Fibroblast of skin of scalp (primary cell): ENCODE results near the gene VAX1. TPM values are rescaled to one million over a fixed set of nuclear protein-coding genes. Genes with fewer than 3 reads are reported as not detected.
"Not testable (repeated sequence)": the region's sequence is repeated elsewhere in the genome, so short reads cannot be mapped to it uniquely, and the experiment has no call there.

Experiments used
- DNase-seq: peaks from one replicate; pipeline ENCODE4 v3.0.0-alpha.2; 2013
- polyA plus RNA-seq, 2 experiments: library from polyadenylated mRNA; unstranded; fragments of 120-200 nt; gene quantifications; one replicate each; pipeline ENCODE4 v1.2.1, GENCODE V29; 2013; ENCODE audit not compliant: insufficient read length in 2 of 2

The VAX1 gene, protein sequence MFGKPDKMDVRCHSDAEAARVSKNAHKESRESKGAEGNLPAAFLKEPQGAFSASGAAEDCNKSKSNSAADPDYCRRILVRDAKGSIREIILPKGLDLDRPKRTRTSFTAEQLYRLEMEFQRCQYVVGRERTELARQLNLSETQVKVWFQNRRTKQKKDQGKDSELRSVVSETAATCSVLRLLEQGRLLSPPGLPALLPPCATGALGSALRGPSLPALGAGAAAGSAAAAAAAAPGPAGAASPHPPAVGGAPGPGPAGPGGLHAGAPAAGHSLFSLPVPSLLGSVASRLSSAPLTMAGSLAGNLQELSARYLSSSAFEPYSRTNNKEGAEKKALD
- not detected for polyA plus RNA-seq (2013, experiment 1 of 2; ENCODE audit: insufficient read length)
- not detected for polyA plus RNA-seq (2013, experiment 2 of 2; ENCODE audit: insufficient read length)

DNA sequence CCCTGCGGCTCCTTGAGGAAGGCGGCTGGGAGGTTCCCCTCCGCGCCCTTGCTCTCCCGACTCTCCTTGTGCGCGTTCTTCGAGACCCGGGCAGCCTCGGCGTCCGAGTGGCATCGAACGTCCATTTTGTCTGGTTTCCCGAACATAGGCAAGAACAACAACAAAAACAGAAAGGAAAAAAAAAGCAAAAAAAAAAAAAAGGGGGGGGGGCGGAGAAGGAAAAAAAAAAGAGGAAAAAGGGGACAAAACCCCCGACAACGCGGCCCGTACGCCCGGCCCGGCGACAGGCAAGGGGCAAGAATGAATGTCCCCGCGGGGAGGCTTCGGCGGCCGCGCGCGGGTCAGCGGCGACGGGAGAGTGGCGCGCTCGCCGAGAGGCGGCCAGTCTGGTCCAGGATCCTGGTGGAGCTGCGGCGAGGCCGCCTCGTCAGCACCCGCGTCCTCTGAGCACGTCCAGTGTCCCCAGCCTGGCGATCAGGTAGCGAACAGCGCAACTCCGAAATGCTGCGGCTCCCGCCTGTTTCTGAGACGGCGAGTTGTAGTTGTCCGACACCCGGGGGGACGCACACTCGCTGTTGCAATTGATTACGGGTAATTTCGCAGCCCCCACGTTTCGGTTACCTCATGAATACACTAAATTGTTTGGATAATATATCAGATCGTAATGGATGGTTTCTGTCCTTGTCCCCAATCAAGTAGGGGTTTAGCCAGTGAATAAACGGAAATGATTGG, at the start of gene VAX1:
TSS of gene VAX1 (minus strand) at position 360 of the 732 bp plus-strand sequence. CDS start at position 146, 214 bp downstream.
- no peak for DNase-seq

DNA sequence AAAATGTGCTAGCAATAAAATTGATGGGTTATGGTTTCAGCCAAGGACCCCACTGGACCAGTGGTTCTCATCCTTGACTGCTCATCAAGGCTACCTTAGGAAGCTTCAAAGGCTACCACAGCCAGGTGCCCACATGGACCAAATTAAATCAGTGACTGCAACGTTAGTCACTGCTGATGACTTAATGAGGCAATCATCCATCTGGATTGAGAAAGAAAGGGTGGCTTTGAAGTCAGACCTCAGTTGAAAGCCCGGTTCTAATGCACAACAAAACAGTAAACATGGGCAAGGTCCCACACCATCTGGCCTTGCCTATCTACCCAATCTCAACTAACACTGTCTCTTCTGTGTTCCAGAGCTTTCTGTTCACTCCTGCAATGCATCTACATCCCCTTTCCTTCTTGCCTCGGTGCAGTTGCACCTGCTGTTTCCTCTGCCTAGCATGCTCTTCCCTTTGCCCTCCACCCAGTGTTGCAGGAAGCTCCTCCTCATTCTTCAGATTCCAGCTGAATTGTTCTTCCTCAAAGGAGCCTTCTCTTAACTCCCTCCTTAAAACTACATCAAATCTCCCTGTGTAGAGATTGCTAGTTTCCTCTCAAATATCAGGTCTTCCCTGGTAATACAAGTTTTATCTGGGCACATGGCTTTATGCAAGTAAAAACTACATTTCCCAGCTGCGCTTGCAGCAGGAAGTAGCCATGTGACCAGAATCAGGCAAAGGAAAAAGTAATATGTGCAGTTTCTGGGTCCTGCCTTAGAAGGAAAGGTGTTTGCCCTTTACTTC, 49.0 kb upstream of the VAX1 start:
- no peak for DNase-seq

DNA sequence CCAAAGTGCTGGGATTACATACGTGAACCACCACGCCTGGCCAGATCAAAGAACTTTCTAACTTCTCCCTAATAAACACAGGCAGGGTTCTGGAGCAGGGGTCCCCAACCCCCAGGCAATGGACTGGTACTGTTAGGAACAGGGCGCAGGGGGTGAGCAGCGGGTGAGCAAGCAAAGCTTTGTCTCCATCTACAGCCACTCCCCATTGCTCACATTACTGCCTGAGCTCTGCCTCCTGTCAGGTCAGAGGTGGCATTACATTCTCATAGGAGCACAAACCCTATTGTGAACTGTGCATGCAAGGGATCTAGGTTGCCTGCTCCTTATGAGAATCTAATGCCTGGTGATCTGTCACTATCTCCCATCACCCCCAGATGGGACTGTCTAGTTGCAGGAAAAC, 47.7 kb upstream of the VAX1 start:
- DNase-seq: not testable (repeated sequence)

DNA sequence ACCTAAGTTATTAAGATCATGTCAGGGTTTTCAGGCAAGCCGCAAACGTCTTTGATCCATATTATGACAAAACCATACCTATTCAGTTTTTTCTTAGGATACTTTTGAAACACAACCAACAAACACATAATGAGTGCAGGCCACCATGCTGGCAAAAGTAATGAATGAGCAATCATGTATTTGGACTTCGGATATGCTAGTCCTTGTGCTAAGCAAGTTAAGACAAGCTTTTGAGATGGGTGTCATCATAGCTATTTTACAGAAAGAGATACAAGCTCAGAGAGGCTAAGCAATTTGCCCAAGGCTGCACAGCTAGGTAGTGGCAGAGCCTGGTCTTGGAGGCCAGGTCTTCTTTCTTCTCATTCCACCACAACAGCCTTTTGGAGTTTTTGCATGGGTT, 46.8 kb upstream of the VAX1 start:
- no peak for DNase-seq

DNA sequence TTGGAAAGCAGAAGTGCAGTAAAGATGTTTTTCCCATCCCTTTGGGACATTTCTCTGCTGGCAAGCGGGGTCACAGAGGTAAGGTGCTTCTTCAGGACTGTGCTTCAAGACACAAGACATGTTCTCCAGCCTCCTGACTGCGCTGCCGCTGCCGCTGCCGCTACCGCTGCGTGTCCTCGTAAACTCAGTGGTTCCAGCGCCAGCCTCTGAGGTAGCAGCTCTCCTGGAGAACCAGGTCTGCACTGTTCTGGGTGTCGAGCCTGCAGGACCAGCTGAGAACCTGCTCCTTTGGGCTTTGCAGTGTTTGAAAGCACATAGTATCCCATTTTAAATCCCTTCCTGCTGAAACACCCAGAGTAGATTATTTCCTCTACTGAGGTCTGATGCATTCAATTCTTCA, 46.2 kb upstream of the VAX1 start:
- DNase-seq: no peak

DNA sequence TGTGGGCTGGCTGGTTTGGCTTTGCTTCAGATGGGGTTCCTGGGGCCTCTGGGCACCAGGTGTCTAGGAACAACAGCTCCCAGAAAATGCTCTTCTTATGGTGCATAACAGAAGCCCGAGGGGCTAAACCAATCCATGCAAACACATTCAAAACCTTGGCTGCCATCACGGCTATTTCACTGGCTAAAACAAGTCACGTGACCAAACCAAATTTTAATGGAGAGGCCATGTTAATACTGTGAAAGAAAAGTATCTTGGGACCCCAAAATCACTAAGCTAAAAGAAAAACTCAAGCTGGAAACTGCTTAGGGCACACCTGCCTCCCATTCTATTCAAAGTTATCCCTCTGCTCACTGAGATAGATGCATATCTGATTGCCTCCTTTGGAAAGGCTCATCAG, 40.1 kb upstream of the VAX1 start:
- no peak for DNase-seq

DNA sequence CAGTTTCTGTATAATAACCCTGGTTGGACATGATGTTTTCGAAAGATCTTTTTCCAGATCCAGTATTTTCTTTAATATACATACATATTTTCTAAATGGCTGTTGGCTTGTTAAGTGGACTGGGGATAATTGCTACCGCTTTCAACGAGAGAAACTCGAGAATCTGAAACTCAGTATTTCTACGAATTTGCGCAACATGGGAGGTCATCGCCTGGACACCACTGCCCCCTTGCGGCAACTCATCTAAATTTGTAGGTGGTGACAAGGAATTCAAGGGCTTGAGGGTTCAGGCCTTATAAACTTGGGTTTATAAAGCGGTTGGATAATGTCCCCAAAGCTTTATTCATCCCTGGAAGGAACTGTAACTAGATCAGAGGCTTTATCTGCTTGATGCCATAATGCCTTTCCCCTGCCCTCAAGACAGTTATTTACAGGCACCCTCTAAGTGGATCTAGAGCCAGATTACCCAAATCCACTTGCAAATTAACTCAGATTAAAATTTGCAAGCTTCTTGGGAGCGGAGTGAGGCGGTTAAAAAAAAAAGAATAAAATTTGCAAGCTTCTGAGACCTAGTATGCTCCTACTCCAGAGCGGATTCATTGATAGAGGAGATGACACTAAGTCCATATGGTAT, 37.9 kb upstream of the VAX1 start:
- peak; percentile 65 for DNase-seq

DNA sequence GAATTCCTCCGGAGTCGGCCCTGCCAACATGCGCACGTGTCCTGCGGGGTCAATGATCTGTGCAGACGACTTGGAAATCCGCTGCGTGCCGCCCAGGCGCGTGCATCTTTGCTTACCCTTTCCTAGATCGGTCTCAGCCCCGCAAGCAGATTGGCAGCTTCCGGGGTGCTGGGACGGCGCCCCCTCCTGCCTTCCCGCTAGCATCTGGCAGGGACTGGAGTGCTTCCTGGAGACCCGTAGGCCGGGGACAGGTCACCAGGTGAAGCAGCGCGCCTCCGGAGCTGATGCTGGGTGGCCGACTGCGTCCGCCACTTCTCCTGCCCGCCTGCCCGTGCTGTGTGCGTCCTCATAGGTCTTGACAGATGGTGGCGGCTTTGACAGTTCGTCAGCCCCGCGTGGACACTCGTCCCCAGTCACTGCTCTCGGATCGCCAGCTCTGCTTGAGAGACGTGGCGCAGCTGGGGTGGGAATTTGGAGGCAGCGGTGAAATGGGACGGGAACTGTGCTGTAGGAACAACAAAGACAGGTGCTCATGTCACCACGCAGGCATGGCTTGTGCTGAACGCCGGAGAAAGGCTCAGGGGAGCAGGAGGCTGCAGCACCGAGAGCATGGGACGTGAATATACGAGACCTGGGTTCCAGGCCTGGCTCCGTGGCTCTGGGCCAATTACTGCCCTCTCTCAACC, 37.3 kb upstream of the VAX1 start:
- DNase-seq: no peak

DNA sequence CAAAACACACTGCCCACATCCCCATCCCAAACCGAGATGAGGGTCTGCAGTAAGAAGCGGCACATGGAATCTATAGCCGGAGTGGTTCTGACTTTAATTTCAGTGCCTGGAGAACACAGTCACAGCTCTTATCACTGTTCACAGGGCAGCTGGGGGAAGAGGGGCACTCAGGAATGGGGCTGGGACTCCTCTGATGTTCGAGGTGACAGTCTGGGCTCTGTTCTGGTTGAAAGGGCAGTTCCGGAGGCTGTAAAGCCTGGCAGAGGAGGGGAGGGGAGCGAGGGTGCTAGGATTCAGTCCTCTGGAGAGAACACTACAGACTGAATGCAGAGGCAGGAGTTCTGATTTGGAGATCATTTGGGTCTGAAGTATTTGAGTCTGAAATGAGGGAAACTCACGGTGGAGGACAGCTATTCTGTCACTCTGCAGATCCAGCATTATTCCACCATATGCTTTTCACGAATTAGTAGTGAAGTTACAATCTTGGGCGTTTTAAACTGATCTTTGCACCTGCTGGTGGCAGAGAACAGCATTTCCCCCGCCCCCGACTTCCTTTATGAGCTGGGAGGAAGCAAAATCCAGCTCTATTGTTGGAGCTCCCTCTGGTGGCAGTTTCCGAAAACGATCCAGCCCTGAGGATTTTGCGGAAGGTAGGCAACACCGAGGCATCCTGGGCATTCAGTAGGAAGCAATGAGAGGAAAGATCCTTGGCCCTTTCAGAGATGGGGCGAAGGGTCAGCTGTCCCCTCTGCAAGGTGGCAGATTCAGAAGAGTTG, 36.6 kb upstream of the VAX1 start:
- DNase-seq: peak; percentile 70

DNA sequence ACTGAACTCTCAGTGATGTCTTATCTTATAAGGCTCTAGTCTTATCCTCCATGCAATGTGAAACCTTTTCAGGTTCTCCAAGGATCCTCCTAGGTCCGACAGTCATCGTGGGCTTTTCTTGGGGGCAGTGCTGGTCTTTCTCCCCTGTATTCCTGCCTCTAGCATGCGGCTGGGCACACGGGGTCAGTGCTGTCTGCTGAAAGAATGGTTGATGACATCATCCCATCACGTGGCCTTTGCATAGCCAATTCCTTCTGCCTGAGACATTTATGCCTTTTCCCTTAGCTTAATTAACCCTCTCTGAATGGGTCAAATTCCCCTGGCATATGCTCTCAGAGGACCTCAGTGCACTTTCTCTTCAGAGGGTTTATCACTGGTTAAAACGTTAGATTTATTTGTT, 32.2 kb upstream of the VAX1 start:
- DNase-seq: no peak

DNA sequence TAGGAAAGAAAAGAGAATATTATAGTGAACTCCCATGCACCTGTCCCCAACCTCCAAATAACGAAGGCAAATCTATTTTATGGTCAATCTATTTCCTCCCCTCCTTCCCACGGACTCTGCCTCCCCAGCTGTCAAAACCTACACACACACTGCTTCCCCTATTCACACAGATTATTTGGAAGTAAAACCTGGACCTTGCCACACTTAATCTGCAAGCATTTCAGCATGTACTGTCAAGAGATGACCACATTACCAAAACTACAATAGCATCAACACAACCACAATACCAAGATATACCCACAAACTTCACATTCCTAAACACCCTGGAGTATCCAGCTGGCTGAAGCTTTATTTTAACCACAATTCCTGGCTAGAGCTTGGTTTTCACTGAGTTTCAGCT, 31.4 kb upstream of the VAX1 start:
- peak; percentile 21 for DNase-seq

DNA sequence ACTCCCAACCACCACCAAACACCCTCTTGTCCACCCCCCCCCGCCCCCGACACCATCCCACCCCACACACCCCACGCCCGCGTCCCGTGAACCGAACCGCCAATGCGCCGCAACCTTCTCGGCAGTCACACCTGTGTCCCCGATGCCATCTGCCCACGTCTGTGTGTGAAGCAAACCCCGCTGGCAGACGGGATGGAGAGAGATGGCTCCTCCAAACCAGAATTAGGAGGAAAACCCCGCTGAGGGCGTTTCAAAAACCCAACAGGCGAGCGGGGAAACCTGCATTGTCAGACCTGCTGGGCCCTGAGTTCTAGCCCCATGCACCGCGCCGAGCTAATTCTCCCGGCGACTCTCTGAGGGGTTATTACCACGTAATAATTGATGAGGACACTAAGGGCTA, 30.7 kb upstream of the VAX1 start:
- DNase-seq: no peak

DNA sequence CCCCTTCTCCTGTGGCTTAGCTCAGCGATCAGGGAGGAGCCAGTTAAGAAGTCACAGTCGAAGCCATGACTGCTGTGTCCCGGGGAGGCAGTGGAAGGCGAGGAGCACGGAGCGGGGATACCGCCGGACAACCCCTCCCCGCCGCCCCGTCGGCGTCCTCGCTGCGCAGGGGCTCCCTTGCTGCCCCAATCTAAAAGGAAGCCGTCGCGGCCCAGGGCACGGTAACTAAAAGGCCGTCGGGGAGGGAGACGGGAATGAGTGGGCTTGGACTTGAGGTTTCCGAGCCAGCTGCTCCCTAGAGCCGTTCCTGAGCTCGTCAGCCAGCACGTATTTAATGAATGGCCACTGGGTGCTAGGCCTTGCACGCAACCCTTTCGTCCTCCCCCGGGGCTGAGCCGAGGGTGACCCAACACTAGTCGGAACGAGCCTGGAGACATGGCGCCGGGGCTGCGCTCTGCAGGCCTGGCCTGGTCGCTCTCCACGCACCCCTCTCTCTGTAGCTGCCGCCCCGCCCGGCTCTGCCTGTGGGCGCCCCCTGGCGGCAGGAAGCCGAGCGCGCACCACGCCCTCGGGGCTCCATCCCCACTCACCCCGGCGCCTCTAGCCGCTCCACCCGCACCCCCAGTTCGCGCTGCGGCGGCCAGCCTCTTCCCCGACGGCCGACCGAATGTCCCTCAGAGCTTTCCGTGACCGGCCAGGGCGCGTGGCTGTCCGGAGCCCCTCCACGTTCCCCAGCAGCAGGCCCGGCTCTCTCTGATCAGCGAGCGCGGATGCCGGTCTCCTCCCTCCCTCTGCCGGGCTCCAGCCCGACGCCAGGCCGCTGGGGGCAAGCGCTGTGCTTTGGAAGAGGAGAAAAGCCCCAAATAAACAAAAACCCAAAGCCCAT, 30.0 kb upstream of the VAX1 start:
- peak; percentile 38 for DNase-seq

DNA sequence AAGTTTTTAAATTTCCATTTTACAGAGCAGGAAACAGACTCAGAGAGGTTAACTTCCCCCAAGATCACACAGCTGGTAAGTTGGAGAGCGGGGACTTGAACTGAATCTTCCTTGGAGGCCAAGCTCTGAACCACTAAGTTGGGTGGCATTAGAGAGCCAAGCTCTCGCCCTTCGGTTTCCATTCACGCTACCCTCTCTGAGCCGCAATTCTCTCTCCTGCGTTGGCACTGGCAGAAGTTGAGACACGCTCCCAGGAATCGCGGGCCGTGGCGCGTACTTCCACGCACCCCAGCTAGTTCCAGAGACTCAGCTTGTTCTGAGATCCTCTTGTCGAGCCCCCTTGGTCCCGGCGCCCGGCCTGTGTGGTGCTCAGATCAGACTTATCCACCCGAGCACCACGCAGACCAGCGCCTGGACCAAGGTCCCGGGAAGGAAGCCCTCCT, 29.3 kb upstream of the VAX1 start:
- DNase-seq: no peak

DNA sequence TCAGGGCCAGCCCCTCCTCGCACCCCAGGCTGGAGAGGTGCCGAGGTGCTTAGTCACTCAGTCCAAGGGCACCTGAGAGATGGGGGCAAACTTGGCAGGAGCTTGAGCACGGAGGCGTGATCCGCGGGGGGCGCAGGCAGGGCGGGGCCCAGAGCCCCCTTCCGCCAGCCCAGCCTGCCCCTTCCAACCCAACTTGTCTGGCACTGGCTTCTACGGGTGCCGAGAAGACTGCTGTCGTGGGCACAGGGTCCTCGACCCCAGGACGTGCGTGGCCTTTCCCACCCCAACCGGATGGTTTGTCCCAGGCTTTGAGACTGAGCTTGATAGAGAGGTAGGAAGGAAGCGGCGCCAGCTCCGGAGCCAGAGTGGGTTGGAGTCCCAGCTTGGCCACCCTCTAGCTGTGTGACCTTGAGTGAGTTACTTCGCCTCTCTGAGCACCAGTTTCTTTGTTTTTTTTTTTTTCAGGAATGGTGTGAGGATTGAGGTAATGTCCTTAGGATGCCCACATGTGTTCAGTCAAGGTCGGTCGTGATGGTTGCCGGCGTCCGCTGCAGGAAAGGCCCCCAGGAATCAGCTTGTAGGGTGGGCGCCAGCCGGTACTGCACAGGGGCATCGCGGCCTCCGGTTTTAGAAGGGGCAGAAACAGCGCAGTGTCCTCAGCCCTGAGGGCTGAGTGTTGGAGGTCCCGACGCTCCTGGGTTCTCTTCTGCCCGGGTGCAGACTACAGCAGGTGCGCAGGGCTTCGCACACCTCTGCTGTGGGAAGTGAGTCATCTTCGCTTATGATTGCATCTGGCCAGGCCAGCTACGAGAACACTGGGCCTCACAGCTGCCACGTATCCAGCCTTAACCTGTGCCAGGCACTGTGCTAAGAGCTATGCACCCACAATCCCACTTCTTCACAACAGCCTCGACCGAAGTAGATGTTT, 28.6 kb upstream of the VAX1 start:
- DNase-seq: no peak

DNA sequence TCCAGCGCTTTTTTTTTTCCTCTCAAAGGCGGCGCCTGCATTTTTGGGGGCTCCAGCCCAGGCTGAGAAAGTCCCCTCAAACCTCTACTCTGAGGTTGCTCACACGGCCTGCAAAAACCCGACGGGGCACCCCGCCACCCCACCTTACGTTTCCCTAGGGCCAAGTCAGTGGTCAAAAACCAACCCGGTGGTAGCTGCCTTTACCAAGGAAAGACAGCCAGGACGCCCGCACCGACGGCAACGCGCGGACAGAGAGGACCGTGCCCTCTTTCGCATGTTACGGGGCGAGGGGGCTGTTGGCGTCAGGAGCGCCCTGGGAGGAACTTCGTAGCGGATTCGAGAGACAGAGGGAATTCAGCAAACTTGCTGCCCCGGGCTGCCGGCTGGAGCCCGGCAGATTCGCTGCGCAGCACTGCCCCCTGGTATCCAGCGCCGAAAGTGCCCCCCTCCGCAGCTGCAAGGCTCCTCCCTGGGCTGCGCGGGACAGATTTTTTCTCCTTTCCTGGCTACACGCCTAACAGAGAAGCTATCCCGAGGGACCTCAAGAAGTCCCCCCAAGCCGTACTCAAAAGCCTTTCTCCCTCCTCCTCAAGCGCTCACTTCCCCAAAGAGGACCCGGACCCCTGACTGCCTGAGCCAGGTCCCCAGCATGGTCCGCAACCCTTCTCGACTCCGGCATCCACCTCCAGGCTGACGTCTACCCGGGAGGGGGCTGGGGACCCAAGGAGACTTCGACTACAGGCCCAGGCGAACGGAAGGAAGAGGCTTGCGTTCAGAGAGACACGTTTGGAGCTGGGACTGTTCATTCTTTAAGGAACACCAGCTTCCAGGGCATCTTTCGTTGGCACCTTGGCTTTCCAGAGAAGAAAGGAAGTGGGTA, 27.7 kb upstream of the VAX1 start:
- peak; percentile 48 for DNase-seq

DNA sequence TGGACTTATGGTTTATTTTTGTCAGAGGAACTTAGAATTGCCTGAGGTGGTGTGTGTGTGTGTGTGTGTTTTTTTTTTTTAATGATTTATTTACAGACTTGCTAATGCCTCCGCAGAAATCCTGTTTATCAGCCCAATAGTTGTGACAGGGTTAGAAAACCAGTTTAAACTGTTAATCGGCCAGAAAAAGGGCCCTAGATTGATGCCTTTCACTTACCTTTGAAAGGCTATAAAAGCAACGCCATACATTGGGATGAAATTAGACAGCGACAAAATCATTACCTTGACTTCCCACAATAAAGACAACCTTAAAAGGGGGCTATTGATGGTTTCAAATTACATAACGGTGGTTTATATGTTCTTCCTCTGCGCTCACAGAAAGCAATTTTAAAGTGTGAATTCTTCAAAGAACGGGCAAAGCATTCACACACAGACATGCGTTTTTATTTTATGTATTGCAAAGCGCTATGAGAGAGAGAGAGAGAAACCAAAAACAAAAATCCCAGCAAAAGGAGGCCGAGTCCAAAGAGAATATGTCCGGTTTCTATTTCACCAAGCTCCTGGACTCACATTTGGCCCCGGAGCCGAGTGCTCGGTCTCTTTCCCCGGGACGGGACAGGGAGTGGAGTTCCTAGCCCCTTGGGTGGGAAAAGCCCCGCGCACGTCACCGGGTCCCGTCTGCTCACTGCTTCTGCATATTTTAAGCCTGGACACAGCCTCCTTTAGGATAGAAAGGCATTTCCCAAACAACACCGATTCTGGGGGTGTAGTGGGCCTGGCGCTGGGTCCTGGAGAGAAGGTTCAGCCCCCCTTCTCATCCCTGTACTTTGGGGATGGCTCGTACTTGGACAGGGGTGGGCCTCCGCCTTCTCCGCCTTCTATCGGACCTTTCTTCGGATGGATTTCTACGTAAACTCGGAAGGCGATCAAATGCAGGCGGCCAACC, 26.8 kb upstream of the VAX1 start:
- DNase-seq: no peak
